ENCODE data around the gene CLSTN2. TPM values are rescaled to one million over a fixed set of nuclear protein-coding genes. Genes with fewer than 3 reads are reported as not detected.

Gene CLSTN2
- total and polyA plus RNA-seq, 2 of the 8 experiments (the other 6 are each of a cell fraction or from before 2014, with no cell fraction given): 0.39 to 0.52 TPM

GRCh38 chr3:140499114-140499757, 564.3 kb downstream of the CLSTN2 start:
- no peak overlapping the region for H2BK5ac ChIP-seq (ENCODE audit: low read depth, low read length)
- POLR2A ChIA-PET (ENCODE audit: partially characterized antibody): no interaction called here
- H2AK5ac ChIP-seq (ENCODE audit: low read depth, low read length): no peak overlapping the region
- no peak overlapping the region for H3K14ac ChIP-seq (ENCODE audit: insufficient read length)
- no peaks in the 10 kb centered on the region for H3K79me2 ChIP-seq (ENCODE audit: control insufficient read depth in 1 of 2, insufficient read depth in 2 of 2, low read length in 2 of 2)
- H2BK120ac ChIP-seq (replicated peaks; ENCODE audit: low read depth, low read length): no peak overlapping the region
- FAIRE-seq: peak; percentile 7
- CTCF ChIA-PET (ENCODE audit: partially characterized antibody): interaction anchor here (0.6 to 2.0 kb wide), 29 partner anchors 9 to 561 kb away, joined by 3 to 11 read pairs (median 3); no protein-coding TSS in a partner anchor
- H2BK12ac ChIP-seq (ENCODE audit: low read depth, low read length): no peak overlapping the region
- no peaks in the 10 kb centered on the region for H3K79me1 ChIP-seq (ENCODE audit: low read depth, low read length)
- H4K91ac ChIP-seq (replicated peaks; ENCODE audit: insufficient read length, low read length): no peak overlapping the region
- no peak overlapping the region for H4K5ac ChIP-seq (ENCODE audit: insufficient read length, low read depth, low read length)
- 86% methylated on average over 1 of the region's 1 CpG; no CpG with 5 or more reads in 1 of the 2 experiments for WGBS, 2 experiments (ENCODE audit: extremely low coverage in 1 of 2, insufficient coverage in 1 of 2, insufficient read length in 1 of 2, insufficient replicate concordance in 2 of 2, low coverage in 1 of 2, low lambda C conversion rate in 2 of 2, missing lambda C conversion rate in 1 of 2)
- no peak for DNase-seq (ENCODE audit: low read depth in 1 of 2, low spot score in 2 of 2)
- H3K9ac ChIP-seq (replicated peaks in 1 of 4; ENCODE audit: extremely low read depth in 1 of 4, low read depth in 3 of 4, low read length in 3 of 4): no peak overlapping the region
- H4K20me1 ChIP-seq (replicated peaks in 1 of 2; ENCODE audit: control insufficient read depth in 1 of 2, insufficient read depth in 2 of 2, low read length in 2 of 2): no peaks in the 10 kb centered on the region
- H3K27ac ChIP-seq (ENCODE audit: low read depth, low read length): no peak overlapping the region
- H2AFZ ChIP-seq (ENCODE audit: low read length): no peak overlapping the region
- H3K9me3 ChIP-seq (ENCODE audit: insufficient read depth in 2 of 2, low read depth in 1 of 2, low read length in 1 of 2): no peaks in the 10 kb centered on the region
- no peak overlapping the region for H3K4me2 ChIP-seq (ENCODE audit: insufficient read depth in 1 of 2, low read depth in 2 of 2, low read length in 2 of 2)
- no peak overlapping the region for H4K8ac ChIP-seq (ENCODE audit: extremely low read depth, insufficient read depth, low read length)
- H3K23me2 ChIP-seq (ENCODE audit: low read depth, low read length): no peaks in the 10 kb centered on the region
- no peak overlapping the region for H3K4me3 ChIP-seq (ENCODE audit: extremely low read depth in 1 of 4, insufficient read depth in 2 of 4, low read depth in 3 of 4, low read length in 4 of 4)
- H3K18ac ChIP-seq (ENCODE audit: extremely low read depth, low read length): no peak overlapping the region
- H3K27me3 ChIP-seq (replicated peaks in 1 of 4; ENCODE audit: control insufficient read depth in 3 of 4, extremely low read depth in 1 of 4, insufficient read depth in 3 of 4, low read length in 3 of 4): no peaks in the 10 kb centered on the region
- no peak overlapping the region for H3K23ac ChIP-seq (ENCODE audit: insufficient read length)
- peaks cover 0 to 4% (median 2%) of the 10 kb centered on the region in 4 experiments; a peak in 2 of 7 replicates for H3K4me1 ChIP-seq (replicated peaks in 1 of 4; ENCODE audit: control insufficient read depth in 3 of 4, insufficient read depth in 4 of 4, low read length in 3 of 4)
- no peak overlapping the region for H2BK15ac ChIP-seq (ENCODE audit: low read length)
- TF ChIP-seq SP1 (IDR thresholded peaks at IDR 0.05; ENCODE audit: low read depth, low read length) (no peak), TCF12 (IDR thresholded peaks at IDR 0.05; ENCODE audit: low read depth, low read length) (no peak), RAD21 (IDR thresholded peaks at IDR 0.05 in 1 of 2, conservative IDR thresholded peaks at IDR 0.05 in 1 of 2; ENCODE audit: low read depth in 2 of 2, low read length in 2 of 2) (peak; percentile 81 to 83), CEBPB (IDR thresholded peaks at IDR 0.05; ENCODE audit: low read depth, low read length) (no peak), SP4 (IDR thresholded peaks at IDR 0.05; ENCODE audit: low read length) (no peak)
- TF ChIP-seq, protein P1, sequence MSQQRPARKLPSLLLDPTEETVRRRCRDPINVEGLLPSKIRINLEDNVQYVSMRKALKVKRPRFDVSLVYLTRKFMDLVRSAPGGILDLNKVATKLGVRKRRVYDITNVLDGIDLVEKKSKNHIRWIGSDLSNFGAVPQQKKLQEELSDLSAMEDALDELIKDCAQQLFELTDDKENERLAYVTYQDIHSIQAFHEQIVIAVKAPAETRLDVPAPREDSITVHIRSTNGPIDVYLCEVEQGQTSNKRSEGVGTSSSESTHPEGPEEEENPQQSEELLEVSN (IDR thresholded peaks at IDR 0.05): no peak
- TF ChIP-seq, protein P2, sequence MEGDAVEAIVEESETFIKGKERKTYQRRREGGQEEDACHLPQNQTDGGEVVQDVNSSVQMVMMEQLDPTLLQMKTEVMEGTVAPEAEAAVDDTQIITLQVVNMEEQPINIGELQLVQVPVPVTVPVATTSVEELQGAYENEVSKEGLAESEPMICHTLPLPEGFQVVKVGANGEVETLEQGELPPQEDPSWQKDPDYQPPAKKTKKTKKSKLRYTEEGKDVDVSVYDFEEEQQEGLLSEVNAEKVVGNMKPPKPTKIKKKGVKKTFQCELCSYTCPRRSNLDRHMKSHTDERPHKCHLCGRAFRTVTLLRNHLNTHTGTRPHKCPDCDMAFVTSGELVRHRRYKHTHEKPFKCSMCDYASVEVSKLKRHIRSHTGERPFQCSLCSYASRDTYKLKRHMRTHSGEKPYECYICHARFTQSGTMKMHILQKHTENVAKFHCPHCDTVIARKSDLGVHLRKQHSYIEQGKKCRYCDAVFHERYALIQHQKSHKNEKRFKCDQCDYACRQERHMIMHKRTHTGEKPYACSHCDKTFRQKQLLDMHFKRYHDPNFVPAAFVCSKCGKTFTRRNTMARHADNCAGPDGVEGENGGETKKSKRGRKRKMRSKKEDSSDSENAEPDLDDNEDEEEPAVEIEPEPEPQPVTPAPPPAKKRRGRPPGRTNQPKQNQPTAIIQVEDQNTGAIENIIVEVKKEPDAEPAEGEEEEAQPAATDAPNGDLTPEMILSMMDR (IDR thresholded peaks at IDR 0.05; ENCODE audit: control extremely low read depth in 1 of 3, insufficient read depth in 1 of 3, low read depth in 1 of 3, low read length in 3 of 3): peak in 2 of 3 experiments; percentile 48 to 52; a peak in 2 of 4 replicates
- TF ChIP-seq, protein P3, sequence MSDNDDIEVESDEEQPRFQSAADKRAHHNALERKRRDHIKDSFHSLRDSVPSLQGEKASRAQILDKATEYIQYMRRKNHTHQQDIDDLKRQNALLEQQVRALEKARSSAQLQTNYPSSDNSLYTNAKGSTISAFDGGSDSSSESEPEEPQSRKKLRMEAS (IDR thresholded peaks at IDR 0.05): no peak
- H3K36me3 ChIP-seq (ENCODE audit: control insufficient read depth in 2 of 4, insufficient read depth in 4 of 4, low read length in 3 of 4): no peaks in the 10 kb centered on the region
- H3K56ac ChIP-seq (replicated peaks; ENCODE audit: insufficient read length, low read depth, low read length): no peak overlapping the region
- no peak overlapping the region for H3K4ac ChIP-seq (replicated peaks; ENCODE audit: insufficient read length, low read depth, low read length)
- H2BK20ac ChIP-seq (ENCODE audit: low read length): no peak overlapping the region

All from H1 (cell line).